Brain microvascular endothelial cell (primary cell): Measurements from ENCODE around the gene SPECC1L.
A peak's percentile ranks its signal among the peaks of the same experiment; 100 is the strongest.
"Not testable (repeated sequence)": the region's sequence is repeated elsewhere in the genome, so short reads cannot be mapped to it uniquely, and the experiment has no call there.

Experiments used
- DNase-seq: peaks from one replicate; pipeline ENCODE4 v3.0.0-alpha.2; 2020
- H3K27ac ChIP-seq: fragments of 250-450 bp; sonication (Bioruptor Pico); 2 replicates; pipeline ENCODE4 v1.5.1; 2020; ENCODE audit warnings: mild to moderate bottlenecking, moderate library complexity
- H3K27me3 ChIP-seq: fragments of 250-450 bp; sonication (Bioruptor Pico); replicated peaks from 2 replicates; pipeline ENCODE4 v1.5.1; 2020; ENCODE audit warnings: mild to moderate bottlenecking
- H3K36me3 ChIP-seq: fragments of 250-450 bp; sonication (Bioruptor Pico); replicated peaks from 2 replicates; pipeline ENCODE4 v1.5.1; 2020; ENCODE audit warnings: mild to moderate bottlenecking
- H3K4me3 ChIP-seq: 2 replicates; pipeline ENCODE4 v1.5.1; 2011; ENCODE audit warnings: low read depth, mild to moderate bottlenecking, control low read depth, low read length, moderate library complexity
- CTCF ChIP-seq: IDR thresholded peaks from 2 replicates; pipeline ENCODE4 v1.5.1; 2011; ENCODE audit warnings: low read depth, mild to moderate bottlenecking, moderate library complexity, low read length, control low read depth, inconsistent platforms; ENCODE audit errors: missing control alignments
- in situ Hi-C: cut with HindIII; loops from 2 replicates; pipeline ENCODE4 v1.10.0; 2017; ENCODE audit warnings: low sequenced_read_pairs, low pct_ligation_motif_present

SPECC1L gene

GRCh38 chr22:24284747-24285203 lies 14.1 kb downstream of the SPECC1L start:
- H3K4me3 ChIP-seq = no peak overlapping the region
- H3K27ac ChIP-seq = no peak overlapping the region
- H3K36me3 ChIP-seq = no peaks in the 10 kb centered on the region
- TF ChIP-seq CTCF = no peak
- in situ Hi-C loops = no loop called here
- no peaks in the 10 kb centered on the region for H3K27me3 ChIP-seq
- peak; percentile 45 for DNase-seq

- Histone ChIP-seq H3K4me3 (no peak overlapping the region), H3K27ac (no peak overlapping the region), H3K27me3 (no peaks in the 10 kb centered on the region), H3K36me3 (no peaks in the 10 kb centered on the region)
- TF ChIP-seq CTCF = no peak
- no peak for DNase-seq
- in situ Hi-C loops = no loop called here
These were observed 14.6 kb downstream of the SPECC1L start for GRCh38 chr22:24285245-24285644.

GRCh38 chr22:24287212-24287611 lies 16.6 kb downstream of the SPECC1L start:
- in situ Hi-C loops, H3K27ac ChIP-seq, DNase-seq, H3K36me3 ChIP-seq, H3K4me3 ChIP-seq, H3K27me3 ChIP-seq: not testable (repeated sequence)

- in situ Hi-C loops, DNase-seq, H3K27ac ChIP-seq, H3K27me3 ChIP-seq, H3K4me3 ChIP-seq, H3K36me3 ChIP-seq: not testable (repeated sequence)
These were observed 17.2 kb downstream of the SPECC1L start for GRCh38 chr22:24287801-24288200.

- Histone ChIP-seq H3K4me3 (no peak overlapping the region), H3K27ac (peak overlapping the region; percentile 48), H3K27me3 (no peaks in the 10 kb centered on the region), H3K36me3 (no peaks in the 10 kb centered on the region)
- TF ChIP-seq CTCF = no peak
- in situ Hi-C loops = no loop called here
- DNase-seq = peak; percentile 56
These were observed 18.5 kb downstream of the SPECC1L start for GRCh38 chr22:24289114-24289513.

- no peak for DNase-seq
- TF ChIP-seq CTCF = no peak
- H3K27me3 ChIP-seq = no peaks in the 10 kb centered on the region
- in situ Hi-C loops = no loop called here
- H3K4me3 ChIP-seq = no peak overlapping the region
- H3K36me3 ChIP-seq = no peaks in the 10 kb centered on the region
- peak overlapping the region; percentile 48 for H3K27ac ChIP-seq
These were observed 19.1 kb downstream of the SPECC1L start for GRCh38 chr22:24289741-24290163.

- TF ChIP-seq CTCF = no peak
- no peaks in the 10 kb centered on the region for H3K36me3 ChIP-seq
- no peaks in the 10 kb centered on the region for H3K27me3 ChIP-seq
- H3K4me3 ChIP-seq = no peak overlapping the region
- in situ Hi-C loops = no loop called here
- DNase-seq = no peak
- H3K27ac ChIP-seq = no peak overlapping the region
These were observed 19.8 kb downstream of the SPECC1L start for GRCh38 chr22:24290459-24290858.
